ENCODE results near the gene STRA8.

Gene STRA8

GRCh38 chr7:135197343-135197742 lies 36.3 kb upstream of the STRA8 start:
- no peak overlapping the region for H3K4me3 Mint-ChIP-seq
- no peaks in the 10 kb centered on the region for H3K27me3 Mint-ChIP-seq
- no peaks in the 10 kb centered on the region for H3K9me3 Mint-ChIP-seq (ENCODE audit: low read depth)
- peaks cover 6% of the 10 kb centered on the region for H3K4me1 Mint-ChIP-seq (ENCODE audit: low read depth)
- peaks cover 16% of the 10 kb centered on the region for H3K36me3 Mint-ChIP-seq
- no peak overlapping the region for H3K27ac Mint-ChIP-seq

DNA sequence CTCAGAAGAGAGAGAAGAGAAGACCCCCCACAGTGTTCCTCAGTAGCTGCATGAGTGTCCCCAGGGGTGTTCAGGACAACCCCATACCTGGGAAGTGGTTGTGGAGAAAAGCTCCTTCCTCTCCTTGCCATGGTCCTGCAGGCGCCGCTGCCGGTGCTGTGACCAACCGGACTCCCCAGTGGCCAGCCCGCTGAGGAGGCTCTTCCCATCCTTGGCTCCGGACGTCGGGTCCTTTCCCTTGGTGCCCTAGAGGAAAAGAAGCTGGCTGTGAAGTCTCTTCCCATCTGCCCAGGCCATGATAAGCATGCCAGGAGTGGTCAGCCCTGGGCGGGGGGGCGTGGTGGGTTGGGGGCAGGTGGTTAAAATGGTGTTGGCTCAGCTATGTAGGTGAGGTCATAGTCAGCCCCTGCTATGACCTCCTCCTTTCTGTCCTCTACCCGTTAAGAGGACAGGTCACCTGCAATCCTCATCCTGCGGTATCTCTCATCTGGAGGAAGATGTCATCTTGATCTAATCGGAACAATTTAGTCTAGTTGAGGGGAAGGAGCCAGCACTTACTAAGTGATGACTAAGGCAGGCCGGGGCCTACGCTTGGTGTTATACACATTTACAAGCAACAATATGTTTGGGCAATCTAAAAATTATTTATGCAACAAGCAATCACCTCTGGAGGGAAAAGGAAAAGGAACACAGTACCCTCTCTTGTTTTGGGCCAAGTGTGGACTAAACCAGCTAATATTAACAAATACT lies 35.6 kb upstream of the STRA8 start:
- H3K4me1 Mint-ChIP-seq (ENCODE audit: low read depth) = peaks cover 11% of the 10 kb centered on the region
- no peaks in the 10 kb centered on the region for H3K9me3 Mint-ChIP-seq (ENCODE audit: low read depth)
- H3K4me3 Mint-ChIP-seq = no peak overlapping the region
- H3K36me3 Mint-ChIP-seq = peaks cover 15% of the 10 kb centered on the region
- no peak overlapping the region for H3K27ac Mint-ChIP-seq
- H3K27me3 Mint-ChIP-seq = no peaks in the 10 kb centered on the region

GRCh38 chr7:135199439-135199838 lies 34.2 kb upstream of the STRA8 start:
- Mint-ChIP-seq H3K4me1 (ENCODE audit: low read depth) (peaks cover 21% of the 10 kb centered on the region), H3K9me3 (ENCODE audit: low read depth) (no peaks in the 10 kb centered on the region), H3K36me3 (peaks cover 19% of the 10 kb centered on the region), H3K27me3 (no peaks in the 10 kb centered on the region), H3K4me3 (no peak overlapping the region), H3K27ac (no peak overlapping the region)

DNA sequence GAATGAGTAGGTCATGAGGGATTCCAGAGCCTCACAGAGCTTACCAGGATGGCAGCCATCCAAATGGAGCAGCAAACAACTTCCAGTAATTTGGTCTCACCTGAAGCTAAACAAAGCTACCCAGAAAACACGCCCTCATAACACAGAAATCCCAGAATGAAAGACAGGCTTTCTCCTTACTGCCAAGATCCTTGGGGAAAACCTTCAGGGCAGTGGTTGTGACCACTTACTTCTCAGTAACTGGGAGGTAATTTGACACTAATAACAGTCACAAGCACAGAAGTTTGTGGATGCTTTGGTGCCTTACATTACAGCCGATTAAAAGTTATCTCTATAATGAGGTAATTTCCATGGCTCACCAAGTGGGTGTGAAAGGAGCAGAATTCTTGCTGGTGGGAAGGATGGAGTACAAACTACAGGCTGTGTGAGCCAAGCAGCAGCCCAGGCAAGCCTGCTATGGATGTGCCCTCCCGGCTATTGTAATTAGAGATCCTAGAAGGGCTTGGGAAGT lies 32.8 kb upstream of the STRA8 start:
- Mint-ChIP-seq H3K4me1 (ENCODE audit: low read depth) (peaks cover 25% of the 10 kb centered on the region), H3K4me3 (no peak overlapping the region), H3K36me3 (peaks cover 24% of the 10 kb centered on the region), H3K27ac (no peak overlapping the region), H3K9me3 (ENCODE audit: low read depth) (no peaks in the 10 kb centered on the region), H3K27me3 (no peaks in the 10 kb centered on the region)

DNA sequence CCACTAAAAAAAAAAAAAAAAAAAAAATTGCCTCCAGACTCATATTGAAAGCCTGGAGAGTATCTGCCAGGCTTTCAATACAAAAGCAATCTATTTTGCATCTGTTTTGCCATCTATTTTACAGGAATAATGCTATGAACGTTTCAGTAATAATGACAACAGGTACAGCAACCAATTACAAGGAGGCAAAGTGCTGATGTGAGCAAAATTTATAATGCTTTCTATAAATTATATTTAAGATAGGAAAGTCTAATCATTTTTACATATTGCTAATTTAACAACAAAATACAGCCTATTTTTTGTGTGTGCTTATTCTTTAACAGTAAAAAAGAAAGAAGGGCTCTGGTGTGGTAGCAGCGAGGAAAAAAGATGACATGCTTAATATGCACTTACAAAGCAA lies 32.3 kb upstream of the STRA8 start:
- no peaks in the 10 kb centered on the region for H3K9me3 Mint-ChIP-seq (ENCODE audit: low read depth)
- H3K27ac Mint-ChIP-seq = no peak overlapping the region
- H3K4me3 Mint-ChIP-seq = no peak overlapping the region
- H3K4me1 Mint-ChIP-seq (ENCODE audit: low read depth) = peaks cover 27% of the 10 kb centered on the region
- H3K27me3 Mint-ChIP-seq = no peaks in the 10 kb centered on the region
- H3K36me3 Mint-ChIP-seq = peaks cover 24% of the 10 kb centered on the region

DNA sequence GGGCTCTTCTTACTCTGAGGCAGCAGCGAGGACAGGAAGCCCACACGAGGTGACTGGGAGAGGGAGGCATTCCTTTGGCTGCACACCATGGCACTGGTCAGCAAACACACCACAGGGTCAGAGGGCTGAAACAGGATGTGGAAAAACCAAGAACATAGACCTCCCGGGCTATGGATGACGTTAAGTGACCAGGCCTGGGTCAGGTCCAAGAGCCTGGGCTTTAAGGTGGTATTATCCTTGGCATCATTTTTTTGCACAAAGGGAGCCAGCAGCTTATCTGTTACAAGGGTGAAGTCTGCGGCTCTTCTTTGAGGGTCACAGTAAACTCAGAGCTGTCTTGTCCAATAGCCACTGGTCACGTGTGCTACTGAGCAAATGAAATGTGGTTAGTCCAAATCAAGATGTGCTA lies 29.3 kb upstream of the STRA8 start:
- peaks cover 50% of the 10 kb centered on the region for H3K4me1 Mint-ChIP-seq (ENCODE audit: low read depth)
- no peak overlapping the region for H3K27ac Mint-ChIP-seq
- H3K36me3 Mint-ChIP-seq = peaks cover 24% of the 10 kb centered on the region

GRCh38 chr7:135204876-135205275 lies 28.8 kb upstream of the STRA8 start:
- H3K36me3 Mint-ChIP-seq = peaks cover 24% of the 10 kb centered on the region
- no peaks in the 10 kb centered on the region for H3K9me3 Mint-ChIP-seq (ENCODE audit: low read depth)
- H3K4me3 Mint-ChIP-seq = no peak overlapping the region
- no peaks in the 10 kb centered on the region for H3K27me3 Mint-ChIP-seq
- peaks cover 54% of the 10 kb centered on the region for H3K4me1 Mint-ChIP-seq (ENCODE audit: low read depth)
- H3K27ac Mint-ChIP-seq = no peak overlapping the region

More for the DNA sequence above, 29.3 kb upstream of the STRA8 start:
- Mint-ChIP-seq H3K9me3 (ENCODE audit: low read depth) (no peaks in the 10 kb centered on the region), H3K27me3 (no peaks in the 10 kb centered on the region), H3K4me3 (no peak overlapping the region)

DNA sequence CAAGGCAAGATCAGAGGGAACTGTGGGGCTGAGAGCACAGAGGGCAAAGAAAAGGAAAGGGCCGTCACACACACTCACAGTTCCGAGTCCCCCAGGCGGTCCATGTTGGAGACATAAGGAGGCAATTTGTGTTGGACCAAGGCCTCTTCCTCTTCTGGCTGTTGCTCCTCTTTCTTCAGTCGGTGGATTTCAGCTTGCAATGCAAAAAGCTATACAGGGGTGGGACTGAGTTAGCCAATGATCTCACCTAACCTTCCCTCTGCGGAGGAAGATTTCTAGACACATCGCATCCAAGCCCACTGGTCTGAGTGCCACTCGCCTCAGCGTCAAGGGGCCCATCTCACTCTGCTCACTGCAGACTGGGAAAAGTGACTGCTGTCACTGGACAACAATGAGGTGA lies 27.8 kb upstream of the STRA8 start:
- H3K27me3 Mint-ChIP-seq = no peaks in the 10 kb centered on the region
- peaks cover 20% of the 10 kb centered on the region for H3K36me3 Mint-ChIP-seq

DNA sequence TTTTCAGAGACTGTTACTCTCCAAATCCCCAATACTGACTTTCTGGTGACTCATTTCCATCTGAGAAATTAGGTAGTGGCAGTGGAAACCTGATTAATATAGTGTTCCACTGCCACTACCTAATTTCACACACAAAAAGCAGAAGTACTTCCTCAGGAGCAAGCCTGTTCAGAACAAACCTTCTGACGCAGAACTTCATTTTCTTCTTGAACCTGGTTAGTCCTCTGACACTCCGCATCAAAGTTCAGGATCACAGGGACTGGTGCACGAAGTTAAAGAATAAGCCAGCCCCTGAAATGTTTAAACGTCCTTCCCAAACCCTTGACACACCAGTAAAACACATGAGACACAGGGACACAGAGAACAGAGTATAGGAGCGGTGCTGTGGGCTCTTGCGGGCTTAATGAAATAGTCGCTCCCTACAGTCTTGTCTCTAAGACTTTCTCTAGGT lies 26.7 kb upstream of the STRA8 start:
- peaks cover 18% of the 10 kb centered on the region for H3K36me3 Mint-ChIP-seq
- no peak overlapping the region for H3K27ac Mint-ChIP-seq
- H3K4me1 Mint-ChIP-seq (ENCODE audit: low read depth) = peaks cover 62% of the 10 kb centered on the region
- H3K4me3 Mint-ChIP-seq = no peak overlapping the region
- H3K27me3 Mint-ChIP-seq = no peaks in the 10 kb centered on the region
- no peaks in the 10 kb centered on the region for H3K9me3 Mint-ChIP-seq (ENCODE audit: low read depth)

More for the DNA sequence above, 27.8 kb upstream of the STRA8 start:
- Mint-ChIP-seq H3K4me3 (no peak overlapping the region), H3K9me3 (ENCODE audit: low read depth) (no peaks in the 10 kb centered on the region), H3K4me1 (ENCODE audit: low read depth) (peaks cover 62% of the 10 kb centered on the region), H3K27ac (no peak overlapping the region)

DNA sequence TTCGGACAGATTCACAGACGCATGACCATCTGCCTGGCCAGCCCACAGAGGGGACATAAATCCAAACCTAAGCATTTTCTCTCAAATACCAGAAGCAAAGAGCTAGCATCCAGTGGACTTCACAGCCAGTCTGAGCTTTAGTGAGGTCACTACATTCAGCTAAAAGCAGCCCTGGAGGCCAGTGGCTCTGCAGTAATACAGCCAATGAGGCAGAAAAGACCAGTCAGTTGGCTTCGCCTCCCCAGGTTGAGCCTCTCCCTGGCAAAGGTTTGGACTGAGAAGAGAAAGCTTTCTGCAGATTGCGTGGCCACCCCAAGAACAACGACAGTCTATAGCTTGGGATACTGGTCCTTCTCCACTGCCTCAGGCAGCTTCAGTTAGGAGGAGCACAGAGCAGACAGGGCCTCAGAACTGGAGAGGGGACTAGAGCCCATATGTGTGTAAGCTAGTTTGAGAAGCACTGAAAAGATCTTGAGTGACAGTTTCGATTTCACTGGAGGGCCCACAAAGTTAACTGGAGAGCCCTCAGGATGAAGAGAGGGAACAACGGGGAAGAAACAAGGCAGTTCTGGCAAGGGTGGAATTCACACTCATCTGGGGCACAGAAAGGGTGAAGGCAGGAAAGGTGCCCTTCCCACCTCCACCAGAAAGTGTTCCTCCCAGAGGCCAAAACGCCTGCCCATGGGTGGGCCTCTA lies 26.1 kb upstream of the STRA8 start:
- no peak overlapping the region for H3K27ac Mint-ChIP-seq
- H3K4me3 Mint-ChIP-seq = no peak overlapping the region
- H3K4me1 Mint-ChIP-seq (ENCODE audit: low read depth) = peaks cover 58% of the 10 kb centered on the region
- no peaks in the 10 kb centered on the region for H3K27me3 Mint-ChIP-seq
- peaks cover 14% of the 10 kb centered on the region for H3K36me3 Mint-ChIP-seq
- no peaks in the 10 kb centered on the region for H3K9me3 Mint-ChIP-seq (ENCODE audit: low read depth)

- Mint-ChIP-seq H3K27ac (no peak overlapping the region), H3K4me3 (peak overlapping the region; percentile 59), H3K27me3 (no peaks in the 10 kb centered on the region), H3K36me3 (peaks cover 14% of the 10 kb centered on the region), H3K4me1 (ENCODE audit: low read depth) (peaks cover 54% of the 10 kb centered on the region), H3K9me3 (ENCODE audit: low read depth) (no peaks in the 10 kb centered on the region)
Observed at GRCh38 chr7:135208102-135208793, 25.4 kb upstream of the STRA8 start.

- H3K36me3 Mint-ChIP-seq = peaks cover 7% of the 10 kb centered on the region
- H3K27ac Mint-ChIP-seq = no peak overlapping the region
- peak overlapping the region; percentile 59 for H3K4me3 Mint-ChIP-seq
- H3K27me3 Mint-ChIP-seq = no peaks in the 10 kb centered on the region
- peaks cover 45% of the 10 kb centered on the region for H3K4me1 Mint-ChIP-seq (ENCODE audit: low read depth)
- H3K9me3 Mint-ChIP-seq (ENCODE audit: low read depth) = no peaks in the 10 kb centered on the region
Observed at GRCh38 chr7:135209225-135209834, 24.3 kb upstream of the STRA8 start.

GRCh38 chr7:135210888-135211178 lies 22.8 kb upstream of the STRA8 start:
- peaks cover 2% of the 10 kb centered on the region for H3K36me3 Mint-ChIP-seq
- H3K4me1 Mint-ChIP-seq (ENCODE audit: low read depth) = peaks cover 41% of the 10 kb centered on the region
- H3K4me3 Mint-ChIP-seq = peak overlapping the region; percentile 96
- peak overlapping the region; percentile 84 for H3K27ac Mint-ChIP-seq
- H3K9me3 Mint-ChIP-seq (ENCODE audit: low read depth) = no peaks in the 10 kb centered on the region
- H3K27me3 Mint-ChIP-seq = no peaks in the 10 kb centered on the region

- Mint-ChIP-seq H3K36me3 (peaks cover 2% of the 10 kb centered on the region), H3K27ac (peak within 1 kb of the TSS; percentile 96), H3K4me3 (peak within 1 kb of the TSS; percentile 96), H3K27me3 (no peaks in the 10 kb centered on the region), H3K9me3 (ENCODE audit: low read depth) (no peaks in the 10 kb centered on the region), H3K4me1 (ENCODE audit: low read depth) (peaks cover 39% of the 10 kb centered on the region)
Observed at GRCh38 chr7:135211179-135211945, 22.3 kb upstream of the STRA8 start, which contains the start of gene WDR91. WDR91 (minus strand) TSS chr7:135211526; CDS start chr7:135211502, 24 bp downstream.
